HG02938 (cell line): ENCODE data around the gene TGFBRAP1.

Experiments used
- ATAC-seq: cut with Tn5 transposase; IDR thresholded peaks from one replicate; pipeline ENCODE4 v1.9.1; 2021; ENCODE audit warnings: mild to moderate bottlenecking, moderate library complexity; ENCODE audit not compliant: unreplicated experiment

The TGFBRAP1 gene

DNA sequence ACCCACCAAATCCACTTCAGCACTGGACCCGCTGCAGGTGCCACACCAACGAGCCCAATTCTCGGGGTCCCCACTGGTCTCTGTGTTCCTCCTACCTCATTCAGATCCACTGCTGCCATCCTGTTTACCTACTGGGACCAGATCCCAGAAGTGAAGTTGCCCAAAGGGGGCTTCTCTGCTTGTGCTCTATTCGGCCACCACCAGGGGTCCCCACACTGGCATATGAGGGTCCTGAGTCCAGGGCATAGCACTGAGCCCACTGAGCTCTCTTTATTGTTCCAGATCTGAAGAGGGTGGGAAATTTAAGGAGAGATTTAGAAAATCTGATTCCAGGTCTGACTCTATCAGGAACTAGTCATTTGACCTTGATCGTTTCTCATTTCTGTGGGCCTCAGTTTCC, 85.6 kb downstream of the TGFBRAP1 start:
- no peak for ATAC-seq

DNA sequence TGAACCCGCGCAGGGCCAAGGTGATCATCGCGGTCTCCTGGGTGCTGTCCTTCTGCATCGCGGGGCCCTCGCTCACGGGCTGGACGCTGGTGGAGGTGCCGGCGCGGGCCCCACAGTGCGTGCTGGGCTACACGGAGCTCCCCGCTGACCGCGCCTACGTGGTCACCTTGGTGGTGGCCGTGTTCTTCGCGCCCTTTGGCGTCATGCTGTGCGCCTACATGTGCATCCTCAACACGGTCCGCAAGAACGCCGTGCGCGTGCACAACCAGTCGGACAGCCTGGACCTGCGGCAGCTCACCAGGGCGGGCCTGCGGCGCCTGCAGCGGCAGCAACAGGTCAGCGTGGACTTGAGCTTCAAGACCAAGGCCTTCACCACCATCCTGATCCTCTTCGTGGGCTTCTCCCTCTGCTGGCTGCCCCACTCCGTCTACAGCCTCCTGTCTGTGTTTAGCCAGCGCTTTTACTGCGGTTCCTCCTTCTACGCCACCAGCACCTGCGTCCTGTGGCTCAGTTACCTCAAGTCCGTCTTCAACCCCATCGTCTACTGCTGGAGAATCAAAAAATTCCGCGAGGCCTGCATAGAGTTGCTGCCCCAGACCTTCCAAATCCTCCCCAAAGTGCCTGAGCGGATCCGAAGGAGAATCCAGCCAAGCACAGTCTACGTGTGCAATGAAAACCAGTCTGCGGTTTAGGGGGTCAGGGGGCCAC, 87.1 kb downstream of the TGFBRAP1 start:
- ATAC-seq = no peak

GRCh38 chr2:105241443-105241842, 88.1 kb downstream of the TGFBRAP1 start, which contains the start of gene GPR45:
Gene GPR45, plus strand, starts transcription at chr2:105241743. Its CDS starts 116 bp downstream, at chr2:105241859.
- ATAC-seq = no peak

DNA sequence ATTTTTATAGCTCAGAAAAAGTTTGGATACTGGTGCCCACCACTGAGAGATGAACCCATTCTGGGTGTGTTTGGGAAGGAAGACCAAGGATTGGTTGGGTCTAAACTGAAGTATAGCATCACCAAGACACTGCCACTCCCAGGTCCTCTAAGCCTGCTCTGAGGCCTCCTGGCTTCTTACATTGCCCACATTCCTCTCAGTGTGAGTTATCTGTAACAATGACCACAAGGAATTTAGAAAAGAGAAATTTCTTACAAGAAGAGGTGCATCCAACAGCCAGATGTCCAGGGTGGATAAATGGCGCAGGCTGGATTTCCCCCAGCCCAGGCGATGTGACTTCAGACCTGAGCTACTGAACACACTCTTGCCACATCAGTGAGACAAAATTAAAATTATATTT, 89.6 kb downstream of the TGFBRAP1 start:
- ATAC-seq = no peak

GRCh38 chr2:105238664-105239240, 90.8 kb downstream of the TGFBRAP1 start:
- no peak for ATAC-seq

DNA sequence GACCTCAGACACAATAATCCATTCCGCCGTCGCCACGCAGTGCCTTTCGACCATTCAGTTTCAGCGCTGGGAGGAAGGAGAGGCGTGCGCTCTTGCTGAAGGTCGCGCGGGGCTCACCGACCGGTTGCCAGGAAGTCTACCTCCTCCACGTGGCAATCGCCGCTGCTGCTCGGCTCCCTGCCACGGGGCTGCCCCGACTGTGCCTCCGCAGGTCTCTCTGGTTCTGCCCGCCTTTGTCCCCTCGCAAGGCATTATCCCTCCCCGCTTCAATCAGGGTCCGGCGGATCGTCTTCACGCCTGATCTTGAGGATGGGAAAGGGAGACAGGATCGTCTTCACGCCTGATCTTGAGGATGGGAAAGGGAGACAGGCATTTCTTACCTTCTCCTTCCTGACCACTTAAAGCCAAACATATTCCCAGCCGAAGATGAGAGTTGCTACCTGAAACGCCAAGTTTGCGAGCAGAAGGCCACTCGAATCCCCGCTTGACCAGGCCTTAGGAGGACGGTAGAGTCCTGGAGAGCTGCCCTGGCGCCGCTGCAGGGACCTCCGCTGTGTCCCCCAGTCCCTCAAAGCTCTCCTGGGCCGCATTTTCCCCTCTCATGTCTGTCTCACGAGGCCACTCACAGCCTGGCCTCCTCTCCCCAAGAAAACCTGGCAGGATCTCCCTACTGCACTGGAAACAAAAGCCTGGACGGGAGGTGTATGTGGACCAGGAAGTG, 92.3 kb downstream of the TGFBRAP1 start:
- no peak for ATAC-seq

- ATAC-seq = no peak
Measured at GRCh38 chr2:105236060-105236424, 93.5 kb downstream of the TGFBRAP1 start.

DNA sequence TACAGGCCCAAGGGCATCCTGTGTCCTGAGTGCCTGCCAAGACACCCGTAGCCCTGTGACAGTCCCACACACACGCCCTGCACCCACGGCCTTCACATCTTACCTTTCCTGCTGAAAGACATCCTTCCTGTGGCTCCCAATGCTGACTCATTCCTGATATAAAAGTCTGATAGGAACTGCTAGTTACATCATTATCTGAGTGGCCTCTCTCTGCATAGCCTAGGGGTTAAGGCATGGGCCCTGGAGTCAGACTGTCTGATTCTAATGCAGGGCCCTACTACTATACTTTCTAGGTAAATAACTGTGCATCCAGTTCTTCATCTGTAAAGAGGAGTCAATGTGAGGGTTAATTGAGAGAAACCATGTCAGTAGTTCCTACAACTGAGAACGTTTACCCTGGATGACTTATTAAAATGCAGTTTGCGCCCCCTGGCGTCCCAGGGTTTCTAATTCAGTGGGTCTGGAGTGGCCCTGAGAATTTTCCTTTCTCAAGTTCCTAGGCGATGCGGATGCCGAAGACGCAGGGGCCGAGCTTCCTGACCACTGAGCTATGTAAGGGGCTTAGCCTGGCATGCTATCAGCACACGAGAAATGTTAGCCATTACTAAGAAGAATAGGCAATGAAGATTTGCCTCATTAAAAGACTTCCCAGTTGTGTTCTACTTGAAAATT, 94.0 kb downstream of the TGFBRAP1 start:
- peak; percentile 74 for ATAC-seq

DNA sequence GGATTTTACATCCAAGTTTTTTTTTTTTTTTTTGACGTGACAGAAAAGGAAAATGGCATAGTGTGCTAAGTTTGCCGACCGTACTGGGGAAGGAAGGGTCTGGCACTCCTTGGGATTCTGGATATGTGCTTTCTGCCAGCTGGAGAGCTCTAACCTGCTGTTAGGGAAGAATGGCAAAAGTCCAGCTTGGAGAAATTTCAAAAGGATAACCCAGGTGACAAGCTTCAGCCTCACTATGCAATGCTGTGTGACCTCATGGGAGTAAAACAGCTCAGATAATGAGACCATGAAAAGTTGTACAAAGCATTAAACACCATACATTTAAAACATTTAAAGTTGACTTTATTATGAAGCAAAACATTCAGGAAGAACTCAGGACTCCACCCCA, 98.3 kb downstream of the TGFBRAP1 start:
- ATAC-seq = no peak

DNA sequence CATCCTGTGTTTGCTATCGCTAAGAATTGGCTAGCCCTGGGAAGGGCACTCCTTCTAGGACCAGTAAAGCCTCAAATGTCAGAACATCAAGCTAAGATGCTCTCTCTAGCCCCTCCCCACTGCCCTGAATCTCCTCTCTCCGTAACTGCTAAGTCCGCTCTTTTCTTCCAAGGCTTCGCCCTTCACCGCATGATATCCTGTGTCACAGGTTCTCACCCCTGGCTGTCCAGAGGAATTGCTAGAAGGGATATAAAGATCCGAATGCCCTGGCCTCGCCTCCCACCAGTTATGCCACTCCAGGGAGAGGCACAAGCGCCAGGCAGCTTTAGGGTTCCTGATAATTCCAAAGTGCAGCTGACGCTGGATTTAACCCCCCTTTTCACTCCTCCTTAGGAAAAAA, 105.1 kb downstream of the TGFBRAP1 start:
- no peak for ATAC-seq

GRCh38 chr2:105220604-105221003, 108.9 kb downstream of the TGFBRAP1 start:
- no peak for ATAC-seq

DNA sequence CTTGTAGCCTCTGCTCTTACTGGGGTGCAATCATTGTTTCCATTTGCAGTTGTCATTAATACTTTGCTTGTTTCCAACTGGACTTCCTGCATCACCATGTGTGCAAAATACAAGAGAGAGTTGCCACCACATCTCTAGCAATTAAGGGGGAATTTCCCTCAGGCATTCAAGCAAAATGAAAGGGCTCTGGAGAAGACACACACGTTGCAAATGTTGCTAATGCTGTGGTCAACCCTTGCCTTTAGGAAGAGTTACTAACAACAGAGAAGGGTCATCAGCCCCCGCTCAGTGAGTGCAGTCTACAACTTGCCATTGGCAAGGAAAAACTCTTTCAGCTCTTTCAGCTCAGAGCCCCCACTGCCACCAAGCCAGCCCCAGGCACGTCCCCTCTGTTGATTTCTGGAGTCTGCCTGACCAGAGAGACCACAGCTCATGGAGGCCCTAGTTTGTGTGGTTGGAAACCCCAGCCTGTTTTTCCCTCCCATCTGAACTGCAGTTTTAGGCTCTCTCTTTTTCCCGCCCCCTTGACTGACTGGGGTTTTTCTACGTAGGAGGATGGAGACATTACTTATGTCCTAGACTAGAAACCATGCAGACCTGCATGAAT, 113.8 kb downstream of the TGFBRAP1 start:
- ATAC-seq = no peak
